ENCODE measurements around the gene RGS1. TPM values are rescaled to one million over a fixed set of nuclear protein-coding genes. Genes with fewer than 3 reads are reported as not detected.

The RGS1 gene
- total and polyA plus RNA-seq, 9 of the 15 experiments (the other 6 are each of a cell fraction or from before 2014, with no cell fraction given), result not detected

GRCh38 chr1:192553741-192554140 lies 21.8 kb upstream of the RGS1 start:
- Histone ChIP-seq H3K4me1 (replicated peaks in 1 of 2; ENCODE audit: control insufficient read depth in 2 of 2, insufficient read depth in 2 of 2, low read length in 2 of 2) (no peaks in the 10 kb centered on the region), H3K79me2 (ENCODE audit: control insufficient read depth, insufficient read depth, low read length) (no peaks in the 10 kb centered on the region), H4K20me1 (replicated peaks; ENCODE audit: control insufficient read depth, insufficient read depth, low read length) (no peaks in the 10 kb centered on the region), H3K9ac (ENCODE audit: insufficient read depth in 1 of 2, low read depth in 2 of 2, low read length in 2 of 2) (no peak overlapping the region), H3K9me1 (ENCODE audit: control insufficient read depth, insufficient read depth, low read length) (no peaks in the 10 kb centered on the region), H3K36me3 (ENCODE audit: control insufficient read depth, insufficient read depth, low read length) (no peaks in the 10 kb centered on the region), H3K27ac (ENCODE audit: extremely low read depth, low read depth, low read length) (no peak overlapping the region), H3K27me3 (ENCODE audit: control insufficient read depth in 2 of 2, insufficient read depth in 2 of 2, low read length in 2 of 2) (no peaks in the 10 kb centered on the region), H2AFZ (ENCODE audit: low read depth, low read length) (no peak overlapping the region), H3K4me3 (no peak overlapping the region), H3K4me2 (ENCODE audit: insufficient read depth, low read length) (no peak overlapping the region), H3K9me3 (replicated peaks; ENCODE audit: control insufficient read depth, insufficient read depth, low read depth, low read length) (no peaks in the 10 kb centered on the region; the same call in none of the 2 replicates)
- 1% methylated on average over 3 of the region's 3 CpGs for WGBS (ENCODE audit: insufficient coverage, low coverage, missing lambda C conversion rate)
- intact Hi-C loops (cut with micrococcal nuclease) (no loop called here), in situ Hi-C loops (cut with MboI) (no loop called here)
- TF ChIP-seq ZNF76 (CRISPR knock-in tag; IDR thresholded peaks at IDR 0.05; ENCODE audit: borderline replicate concordance) (no peak), NKRF (IDR thresholded peaks at IDR 0.05; ENCODE audit: borderline replicate concordance) (no peak), CREB3 (tag; conservative IDR thresholded peaks at IDR 0.05; ENCODE audit: low read depth) (no peak), ZNF586 (CRISPR knock-in tag; conservative IDR thresholded peaks at IDR 0.05) (no peak), XRCC4 (IDR thresholded peaks at IDR 0.05; ENCODE audit: extremely low read depth, insufficient read depth, insufficient read length) (no peak), KDM2B (CRISPR knock-in tag; IDR thresholded peaks at IDR 0.05) (no peak)
- BruUV-seq (replicated peaks), result no TSS peak
- CTCF ChIA-PET (ENCODE audit: low intra/inter-chr PET ratio), result no interaction called here
- ATAC-seq, result no peak
- no peak for FAIRE-seq
- POLR2A ChIA-PET, result no interaction called here
- DNase-seq (ENCODE audit: extremely low read depth in 1 of 4, low spot score in 3 of 4), result no peak

All from K562 (cell line).